DMS114 treated with DMSO at 0.1 percent for 48 hours (cell line): ENCODE data around the gene LDLRAD3.
"Not testable (repeated sequence)": the region's sequence is repeated elsewhere in the genome, so short reads cannot be mapped to it uniquely, and the experiment has no call there.

Experiments
- DNase-seq: peaks from one replicate; lab custom pipeline; 2025; ENCODE audit not compliant: unreplicated experiment; lab: John Stamatoyannopoulos, UW

The LDLRAD3 gene

GRCh38 chr11:35990170-35990569, 46.3 kb downstream of the LDLRAD3 start:
- DNase-seq: no peak

GRCh38 chr11:35990816-35991215, 47.0 kb downstream of the LDLRAD3 start:
- no peak for DNase-seq

- DNase-seq: no peak
Observed at GRCh38 chr11:35992548-35992947, 48.7 kb downstream of the LDLRAD3 start.

- DNase-seq: no peak
Observed at GRCh38 chr11:35994421-35994820, 50.6 kb downstream of the LDLRAD3 start.

GRCh38 chr11:35995681-35996271, 51.9 kb downstream of the LDLRAD3 start:
- no peak for DNase-seq

- DNase-seq: no peak
Observed at GRCh38 chr11:35997902-35998520, 54.1 kb downstream of the LDLRAD3 start.

GRCh38 chr11:35998634-35999033, 54.8 kb downstream of the LDLRAD3 start:
- no peak for DNase-seq

GRCh38 chr11:36000616-36001190, 56.8 kb downstream of the LDLRAD3 start:
- DNase-seq: no peak

- DNase-seq: no peak
Observed at GRCh38 chr11:36002196-36002595, 58.3 kb downstream of the LDLRAD3 start.

GRCh38 chr11:36002796-36003195, 58.9 kb downstream of the LDLRAD3 start:
- no peak for DNase-seq

GRCh38 chr11:36006556-36006955, 62.7 kb downstream of the LDLRAD3 start:
- no peak for DNase-seq

- no peak for DNase-seq
Observed at GRCh38 chr11:36007127-36007655, 63.3 kb downstream of the LDLRAD3 start.

- DNase-seq: no peak
Observed at GRCh38 chr11:36008584-36008983, 64.7 kb downstream of the LDLRAD3 start.

- DNase-seq: no peak
Observed at GRCh38 chr11:36009473-36009872, 65.6 kb downstream of the LDLRAD3 start.

- no peak for DNase-seq
Observed at GRCh38 chr11:36010010-36010740, 66.3 kb downstream of the LDLRAD3 start.

GRCh38 chr11:36011574-36011973, 67.7 kb downstream of the LDLRAD3 start:
- DNase-seq: no peak

GRCh38 chr11:36012455-36012854, 68.6 kb downstream of the LDLRAD3 start:
- no peak for DNase-seq

GRCh38 chr11:36012979-36013378, 69.1 kb downstream of the LDLRAD3 start:
- DNase-seq: no peak

- DNase-seq: not testable (repeated sequence)
Observed at GRCh38 chr11:36013446-36013845, 69.6 kb downstream of the LDLRAD3 start.

GRCh38 chr11:36013950-36014897, 70.4 kb downstream of the LDLRAD3 start:
- no peak for DNase-seq
